BJ (cell line): Measurements from ENCODE around the gene PFDN2. TPM values are rescaled to one million over a fixed set of nuclear protein-coding genes. Genes with fewer than 3 reads are reported as not detected.

Experiments
- CTCF ChIA-PET: fragments of 350-600 bp; formaldehyde crosslinking; extraction: SDS; loops from one replicate; lab custom pipeline; 2021; ENCODE audit warnings: antibody characterized with exemption, inconsistent platforms; lab: Yijun Ruan, JAX
- POLR2A ChIA-PET: fragments of 300-600 bp; sonication (Branson Sonifier 250); formaldehyde crosslinking; extraction: SDS; loops from one replicate; lab custom pipeline; 2021; ENCODE audit warnings: antibody characterized with exemption; lab: Charles Lee
- DNase-seq: peaks from one replicate; pipeline ENCODE4 v3.0.0-alpha.2; 2011; ENCODE audit warnings: low read depth
- H3K27me3 ChIP-seq: 2 replicates; pipeline ENCODE4 v1.6.0; 2011; ENCODE audit warnings: low read length; ENCODE audit not compliant: control insufficient read depth, insufficient read depth
- H3K36me3 ChIP-seq: 2 replicates; pipeline ENCODE4 v1.5.1; 2011; ENCODE audit warnings: low read length; ENCODE audit not compliant: control insufficient read depth, insufficient read depth
- H3K4me3 ChIP-seq: 2 replicates; pipeline ENCODE4 v1.5.1; 2011; ENCODE audit warnings: low read depth, mild to moderate bottlenecking, control low read depth, low read length
- CTCF ChIP-seq: IDR thresholded peaks from 2 replicates; pipeline ENCODE4 v1.5.1; 2011; ENCODE audit warnings: low read depth, mild to moderate bottlenecking, control low read depth, inconsistent platforms, low read length, moderate library complexity; ENCODE audit not compliant: insufficient read depth
- polyA plus RNA-seq: library from polyadenylated mRNA; depleted of rRNA; stranded (reverse); fragments of >200 nt; gene quantifications from 2 replicates; pipeline ENCODE4 v1.2.3, GENCODE V29; 2011

PFDN2 gene
- polyA plus RNA-seq, 1 experiment = 32.9 TPM

DNA sequence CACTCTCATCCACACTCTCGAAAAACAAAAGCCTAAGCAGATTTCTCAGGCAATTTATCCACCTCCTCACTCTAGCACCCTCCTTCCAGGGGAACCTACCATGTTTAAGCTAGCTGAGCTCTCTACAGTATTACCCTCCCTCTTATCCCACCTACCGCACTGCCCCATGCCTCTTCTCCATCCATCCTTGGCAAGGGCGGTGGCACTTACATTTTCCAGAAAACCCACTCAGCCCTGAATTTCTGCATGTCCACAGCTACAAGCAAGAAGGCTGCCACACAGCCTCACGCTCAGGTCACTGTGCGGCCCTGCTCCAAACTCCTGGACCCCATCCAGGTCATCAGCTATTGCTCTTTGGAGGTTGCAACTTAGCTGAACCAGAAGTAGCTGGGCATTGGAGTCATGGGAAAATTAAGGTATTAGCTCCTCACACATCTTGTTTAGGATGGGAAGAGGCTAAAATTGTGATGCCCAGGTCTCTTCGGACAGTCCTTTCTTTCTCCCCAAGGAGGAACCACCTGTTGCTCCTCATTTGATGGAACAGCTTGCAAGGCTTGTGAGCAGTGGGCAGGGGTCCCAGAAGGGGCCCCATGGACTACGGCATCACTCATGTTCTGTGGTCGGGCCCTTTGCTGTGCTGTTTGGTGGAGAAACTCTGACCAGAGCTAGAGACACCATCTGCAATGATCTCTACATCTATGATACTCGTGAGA lies 18.6 kb downstream of the PFDN2 start:
- no peak for DNase-seq
- POLR2A ChIA-PET = no interaction called here
- TF ChIP-seq CTCF = no peak
- Histone ChIP-seq H3K36me3 (peaks cover 6% of the 10 kb centered on the region), H3K4me3 (no peak overlapping the region), H3K27me3 (no peaks in the 10 kb centered on the region)
- CTCF ChIA-PET = interaction anchor here (2.5 to 8.9 kb wide), 8 partner anchors 9 to 107 kb away, joined by 12 to 132 read pairs (median 47); partner anchors contain the start of genes ARHGAP30, DEDD, NECTIN4 and USF1

- peak; percentile 39; the same call in 1 of the 2 replicates for TF ChIP-seq CTCF
- Histone ChIP-seq H3K36me3 (peaks cover 6% of the 10 kb centered on the region), H3K4me3 (peak within 1 kb of the TSS; percentile 66), H3K27me3 (no peaks in the 10 kb centered on the region)
- DNase-seq = no peak
- ChIA-PET CTCF (interaction anchor here (0.6 to 8.9 kb wide), 38 partner anchors 8 to 1169 kb away, joined by 3 to 132 read pairs (median 6); partner anchors contain the start of genes ARHGAP30, DEDD, F11R and NECTIN4), POLR2A (no interaction called here)
These were observed 19.4 kb downstream of the PFDN2 start, which contains the start of gene KLHDC9 for GRCh38 chr1:161098210-161099068. TSS of gene KLHDC9 (plus strand) at chr1:161098361. CDS start at chr1:161098536, 175 bp downstream.

DNA sequence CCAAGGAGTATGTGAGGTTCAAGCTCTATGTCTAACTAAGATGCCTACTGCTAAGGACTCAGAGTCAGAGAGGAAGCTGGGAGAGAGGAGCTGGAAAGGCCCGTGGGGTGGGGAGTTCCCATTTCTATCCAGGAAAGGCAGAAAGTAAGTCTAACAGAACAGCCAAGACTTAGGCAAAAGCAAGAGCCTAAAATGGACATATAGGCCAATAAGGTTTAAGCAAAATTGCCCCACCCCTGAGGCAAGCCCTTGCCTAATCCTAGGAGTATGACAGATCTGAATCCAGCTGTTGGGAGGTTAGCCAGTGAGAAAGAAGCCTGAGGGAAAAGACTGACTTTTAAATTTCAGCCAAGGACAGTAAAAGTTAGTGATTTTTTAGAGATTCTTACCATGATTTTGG lies 21.3 kb downstream of the PFDN2 start:
- Histone ChIP-seq H3K27me3 (no peaks in the 10 kb centered on the region), H3K4me3 (no peak overlapping the region), H3K36me3 (0 out of 2 replicates have a peak, but pooled peaks cover 1% of the 10 kb centered on the region)
- POLR2A ChIA-PET = no interaction called here
- no peak for TF ChIP-seq CTCF
- DNase-seq = no peak
- CTCF ChIA-PET = interaction anchor here (1.0 to 8.9 kb wide), 16 partner anchors 11 to 371 kb away, joined by 3 to 132 read pairs (median 11); partner anchors contain the start of genes ARHGAP30, DEDD, F11R and NECTIN4

DNA sequence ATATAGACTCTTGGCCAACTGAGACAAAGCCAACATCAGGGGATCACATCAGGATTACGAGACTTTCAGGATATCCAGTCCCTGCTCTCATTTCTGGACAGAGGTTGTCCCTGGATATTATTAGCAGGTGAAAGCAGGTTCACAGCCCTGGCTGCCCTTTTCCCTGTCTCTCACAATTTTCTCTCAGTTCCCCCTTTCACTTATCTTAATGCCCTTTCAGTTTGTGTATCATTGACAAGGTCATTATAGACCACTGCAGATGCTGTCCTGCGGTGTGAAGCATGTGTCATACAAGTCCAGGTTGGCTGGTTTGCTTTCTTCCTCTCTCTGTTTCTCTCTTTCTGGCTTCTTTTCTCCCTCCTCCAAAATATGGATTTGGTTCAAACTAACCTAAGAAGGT lies 21.8 kb downstream of the PFDN2 start:
- Histone ChIP-seq H3K27me3 (no peaks in the 10 kb centered on the region), H3K4me3 (no peak overlapping the region), H3K36me3 (0 out of 2 replicates have a peak, but pooled peaks cover 1% of the 10 kb centered on the region)
- POLR2A ChIA-PET = no interaction called here
- CTCF ChIA-PET = interaction anchor here (1.0 to 8.9 kb wide), 10 partner anchors 10 to 125 kb away, joined by 4 to 132 read pairs (median 39); partner anchors contain the start of genes ARHGAP30, DEDD, NECTIN4 and NIT1
- no peak for TF ChIP-seq CTCF
- DNase-seq = no peak
